SK-N-SH (cell line): ENCODE measurements around the gene PRKCH. TPM values are rescaled to one million over a fixed set of nuclear protein-coding genes. Genes with fewer than 3 reads are reported as not detected.
A peak's percentile ranks its signal among the peaks of the same experiment; 100 is the strongest.

ENCODE experiments used
- CTCF ChIA-PET: fragments of 300-600, 350-600 bp; formaldehyde crosslinking; extraction: SDS; loops from one replicate; lab custom pipeline; 2021; lab: Yijun Ruan, JAX
- POLR2A ChIA-PET: fragments of 350-600 bp; sonication (Branson Sonifier 250); formaldehyde crosslinking; extraction: SDS; loops from one replicate; lab custom pipeline; 2020; ENCODE audit warnings: antibody characterized with exemption, inconsistent platforms; lab: Yijun Ruan, JAX
- DNase-seq: peaks from one replicate; pipeline ENCODE4 v3.0.0; 2012
- H2AFZ ChIP-seq: fragments of 200-600 bp; sonication (generic); 2 replicates; pipeline ENCODE4 v1.8.1; 2016; ENCODE audit warnings: antibody characterized with exemption, mild to moderate bottlenecking, low read depth
- H3F3A ChIP-seq: fragments of 200-600 bp; sonication (generic); replicated peaks from 2 replicates; pipeline ENCODE3; 2016; ENCODE audit warnings: antibody characterized with exemption, mild to moderate bottlenecking; ENCODE audit not compliant: insufficient read depth
- H3K27ac ChIP-seq, 2 experiments: fragments of 200-500 bp in 1 of 2; fragments of 200-600 bp in 1 of 2; sonication (Bioruptor generic) in 1 of 2; sonication (generic), shearing (Covaris generic) in 1 of 2; 2 replicates each; pipeline versions ENCODE4 v1.5.1 to v1.6.1; 2014 to 2016; ENCODE audit warnings: low read depth in 2 of 2, inconsistent platforms in 1 of 2, low read length in 1 of 2, mild to moderate bottlenecking in 1 of 2, mixed read lengths in 1 of 2
- H3K27me3 ChIP-seq: fragments of 200-600 bp; sonication (generic), shearing (Covaris generic); 2 replicates; pipeline ENCODE4 v1.6.1; 2016; ENCODE audit warnings: mixed run types; ENCODE audit not compliant: insufficient read depth
- H3K36me3 ChIP-seq, 2 experiments: fragments of 200-500 bp in 1 of 2; fragments of 200-600 bp in 1 of 2; sonication (Bioruptor generic) in 1 of 2; sonication (generic) in 1 of 2; replicated peaks in 1 of 2; 2 replicates each; pipeline versions ENCODE3 to v1.5.1; 2014 to 2016; ENCODE audit warnings: low read length in 1 of 2, mild to moderate bottlenecking in 1 of 2; ENCODE audit not compliant: insufficient read depth in 2 of 2, control insufficient read depth in 1 of 2
- H3K4me1 ChIP-seq, 2 experiments: fragments of 200-500 bp in 1 of 2; fragments of 200-600 bp in 1 of 2; sonication (Bioruptor generic) in 1 of 2; sonication (generic), shearing (Covaris generic) in 1 of 2; 2 replicates each; pipeline versions ENCODE4 v1.5.1 to v1.6.1; 2014 to 2016; ENCODE audit warnings: low read depth in 1 of 2, low read length in 1 of 2, mixed run types in 1 of 2; ENCODE audit not compliant: insufficient read depth in 2 of 2, control insufficient read depth in 1 of 2
- H3K4me2 ChIP-seq: fragments of 200-600 bp; sonication (generic), shearing (Covaris generic); 2 replicates; pipeline ENCODE4 v1.6.1; 2017; ENCODE audit warnings: mixed run types
- H3K4me3 ChIP-seq, 2 experiments: fragments of 200-500 bp in 1 of 2; fragments of 200-600 bp in 1 of 2; sonication (Bioruptor generic) in 1 of 2; sonication (generic), shearing (Covaris generic) in 1 of 2; 2 replicates each; pipeline versions ENCODE4 v1.5.1 to v1.8.1; 2014 to 2016; ENCODE audit warnings: low read depth in 2 of 2, inconsistent platforms in 1 of 2, low read length in 1 of 2, mild to moderate bottlenecking in 1 of 2, mixed read lengths in 1 of 2, moderate library complexity in 1 of 2
- H3K79me2 ChIP-seq: fragments of 200-600 bp; sonication (generic); 2 replicates; pipeline ENCODE4 v1.8.1; 2017; ENCODE audit warnings: mild to moderate bottlenecking; ENCODE audit not compliant: insufficient read depth
- H3K9ac ChIP-seq: fragments of 200-600 bp; sonication (generic); 2 replicates; pipeline ENCODE4 v1.6.1; 2017; ENCODE audit warnings: mixed run types
- H3K9me2 ChIP-seq: fragments of 200-600 bp; sonication (generic); 2 replicates; pipeline ENCODE4 v1.6.1; 2017; ENCODE audit warnings: mixed run types
- H3K9me3 ChIP-seq: fragments of 200-600 bp; sonication (generic); 2 replicates; pipeline ENCODE4 v1.6.1; 2017; ENCODE audit warnings: mixed run types, mild to moderate bottlenecking, moderate library complexity
- H4K20me1 ChIP-seq: fragments of 200-600 bp; sonication (generic); 2 replicates; pipeline ENCODE4 v1.6.1; 2017; ENCODE audit warnings: mild to moderate bottlenecking, mixed run types; ENCODE audit not compliant: insufficient read depth
- EP300 ChIP-seq, 2 experiments: IDR thresholded peaks; 2 replicates each; pipeline versions ENCODE4 v1.4.0 to v1.6.1; 2012; ENCODE audit warnings: borderline replicate concordance in 1 of 2, low read depth in 1 of 2, low read length in 1 of 2
- FOXM1 ChIP-seq: IDR thresholded peaks from 2 replicates; pipeline ENCODE4 v1.4.0; 2012; ENCODE audit warnings: low read depth, mild to moderate bottlenecking
- GABPA ChIP-seq: IDR thresholded peaks from 2 replicates; pipeline ENCODE4 v1.4.0; 2012; ENCODE audit warnings: low read depth, mild to moderate bottlenecking
- TCF12 ChIP-seq: IDR thresholded peaks from 2 replicates; pipeline ENCODE4 v1.4.0; 2012
- WGBS: methylation state at CpG from one replicate; pipeline ENCODE4 v1.1.6; 2017; ENCODE audit warnings: low lambda C conversion rate; 5-methylcytosine and 5-hydroxymethylcytosine counted together
- polyA plus RNA-seq, 3 experiments: library from polyadenylated mRNA; depleted of rRNA; stranded (reverse); fragments of >200 nt; gene quantifications; 2 replicates each; pipeline ENCODE4 v1.2.3, GENCODE V29; 2012
- TF ChIP-seq, protein P1 (sequence below): fragments of 200-600 bp; sonication (generic); IDR thresholded peaks from 2 replicates; pipeline ENCODE4 v1.6.1; 2017; ENCODE audit warnings: antibody characterized with exemption, mild to moderate bottlenecking, moderate library complexity
- TF ChIP-seq, protein P2 (sequence below): IDR thresholded peaks from 2 replicates; pipeline ENCODE4 v1.4.0; 2012; ENCODE audit warnings: low read depth, borderline replicate concordance
- TF ChIP-seq, protein P3 (sequence below): IDR thresholded peaks from 2 replicates; pipeline ENCODE4 v1.6.1; 2012; ENCODE audit warnings: mild to moderate bottlenecking, low read depth, low read length, moderate library complexity
- TF ChIP-seq, protein P4 (sequence below): IDR thresholded peaks from 2 replicates; pipeline ENCODE4 v1.4.0; 2012; ENCODE audit warnings: low read depth, borderline replicate concordance

Gene PRKCH
- polyA plus RNA-seq, 1 of the 3 experiments (the other 2 are of a cell fraction) = 4.2 TPM

DNA sequence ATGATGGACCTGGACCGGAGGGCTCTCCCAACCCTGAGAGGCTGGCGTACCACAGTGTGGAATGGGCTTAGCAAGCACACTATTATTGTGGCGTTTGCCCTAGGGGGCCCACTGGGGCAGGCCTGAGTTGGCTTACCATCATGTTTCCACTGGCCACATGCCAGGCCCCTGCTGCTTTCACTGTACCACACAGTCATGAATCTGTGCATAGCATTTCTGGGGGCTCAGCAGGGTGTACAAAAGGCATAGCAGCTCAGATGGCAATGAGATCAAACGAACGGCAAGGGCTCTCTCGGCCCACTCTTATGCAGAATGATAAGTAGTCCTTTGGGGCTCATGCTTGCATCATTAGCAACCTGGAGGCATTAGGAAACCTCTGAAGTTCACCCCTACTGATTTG lies 236.9 kb downstream of the PRKCH start:
- peaks cover 36 to 39% of the 10 kb centered on the region in 2 experiments for H3K4me1 ChIP-seq
- H4K20me1 ChIP-seq = no peaks in the 10 kb centered on the region
- H3K9me3 ChIP-seq = no peaks in the 10 kb centered on the region
- H3K79me2 ChIP-seq = no peaks in the 10 kb centered on the region
- no peak overlapping the region for H3K9ac ChIP-seq
- TF ChIP-seq EP300 (IDR thresholded peaks at IDR 0.05; ENCODE audit: borderline replicate concordance in 1 of 2, low read depth in 1 of 2, low read length in 1 of 2) = no peak
- no peaks in the 10 kb centered on the region for H3K9me2 ChIP-seq
- POLR2A ChIA-PET = no interaction called here
- no peak overlapping the region for H3K4me3 ChIP-seq
- CTCF ChIA-PET = interaction anchor here (0.8 kb wide), 1 partner anchor 91 kb away, joined by 3 read pairs; no protein-coding TSS in a partner anchor
- H3F3A ChIP-seq = peaks cover 31% of the 10 kb centered on the region
- no peak overlapping the region for H2AFZ ChIP-seq
- 100% methylated on average over 2 of the region's 6 CpGs for WGBS
- no peak for DNase-seq
- H3K4me2 ChIP-seq = no peak overlapping the region
- H3K27me3 ChIP-seq = no peaks in the 10 kb centered on the region
- H3K36me3 ChIP-seq = no peaks in the 10 kb centered on the region
- H3K27ac ChIP-seq = no peak overlapping the region

DNA sequence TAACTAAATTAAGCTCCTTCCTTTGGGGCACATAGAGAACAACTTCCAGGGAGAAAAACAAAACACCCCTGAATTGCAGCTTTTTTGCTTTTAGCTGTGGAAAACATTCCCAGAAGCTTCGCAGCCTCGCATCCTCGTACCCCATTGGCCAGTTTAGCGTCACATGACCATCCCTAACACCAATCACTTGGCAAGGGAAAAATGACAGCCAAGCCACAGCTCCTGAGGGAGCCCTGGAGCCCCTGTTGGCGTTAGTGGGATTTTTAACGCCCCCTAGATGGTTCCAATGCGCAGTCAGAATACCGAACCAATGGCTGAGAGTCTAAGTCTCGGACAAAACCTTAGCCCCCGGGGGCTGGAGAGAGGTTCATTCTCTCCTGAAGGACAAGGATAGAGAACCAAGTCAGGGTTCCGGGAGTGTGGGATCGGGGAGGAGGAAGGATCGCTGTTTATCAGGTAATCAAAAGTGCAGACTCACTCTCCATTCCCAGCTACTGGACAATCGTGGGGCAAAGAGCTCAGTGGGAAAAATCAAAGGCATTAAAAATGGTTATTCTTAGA lies 238.3 kb downstream of the PRKCH start:
- no peaks in the 10 kb centered on the region for H3K9me2 ChIP-seq
- POLR2A ChIA-PET = no interaction called here
- peak; percentile 40 for DNase-seq
- H2AFZ ChIP-seq = no peak overlapping the region
- TF ChIP-seq, protein P1, sequence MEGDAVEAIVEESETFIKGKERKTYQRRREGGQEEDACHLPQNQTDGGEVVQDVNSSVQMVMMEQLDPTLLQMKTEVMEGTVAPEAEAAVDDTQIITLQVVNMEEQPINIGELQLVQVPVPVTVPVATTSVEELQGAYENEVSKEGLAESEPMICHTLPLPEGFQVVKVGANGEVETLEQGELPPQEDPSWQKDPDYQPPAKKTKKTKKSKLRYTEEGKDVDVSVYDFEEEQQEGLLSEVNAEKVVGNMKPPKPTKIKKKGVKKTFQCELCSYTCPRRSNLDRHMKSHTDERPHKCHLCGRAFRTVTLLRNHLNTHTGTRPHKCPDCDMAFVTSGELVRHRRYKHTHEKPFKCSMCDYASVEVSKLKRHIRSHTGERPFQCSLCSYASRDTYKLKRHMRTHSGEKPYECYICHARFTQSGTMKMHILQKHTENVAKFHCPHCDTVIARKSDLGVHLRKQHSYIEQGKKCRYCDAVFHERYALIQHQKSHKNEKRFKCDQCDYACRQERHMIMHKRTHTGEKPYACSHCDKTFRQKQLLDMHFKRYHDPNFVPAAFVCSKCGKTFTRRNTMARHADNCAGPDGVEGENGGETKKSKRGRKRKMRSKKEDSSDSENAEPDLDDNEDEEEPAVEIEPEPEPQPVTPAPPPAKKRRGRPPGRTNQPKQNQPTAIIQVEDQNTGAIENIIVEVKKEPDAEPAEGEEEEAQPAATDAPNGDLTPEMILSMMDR = no peak
- TF ChIP-seq, protein P2, sequence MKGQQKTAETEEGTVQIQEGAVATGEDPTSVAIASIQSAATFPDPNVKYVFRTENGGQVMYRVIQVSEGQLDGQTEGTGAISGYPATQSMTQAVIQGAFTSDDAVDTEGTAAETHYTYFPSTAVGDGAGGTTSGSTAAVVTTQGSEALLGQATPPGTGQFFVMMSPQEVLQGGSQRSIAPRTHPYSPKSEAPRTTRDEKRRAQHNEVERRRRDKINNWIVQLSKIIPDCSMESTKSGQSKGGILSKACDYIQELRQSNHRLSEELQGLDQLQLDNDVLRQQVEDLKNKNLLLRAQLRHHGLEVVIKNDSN = peak; percentile 68; the same call in 1 of the 2 replicates
- H3K9ac ChIP-seq = no peak overlapping the region
- no peaks in the 10 kb centered on the region for H3K36me3 ChIP-seq
- no peaks in the 10 kb centered on the region for H3K79me2 ChIP-seq
- no peaks in the 10 kb centered on the region for H3K9me3 ChIP-seq
- no peak overlapping the region for H3K4me3 ChIP-seq
- no peak overlapping the region for H3K4me2 ChIP-seq
- peak overlapping the region; percentile 53 to 97; a peak in 3 of 4 replicates for H3K27ac ChIP-seq
- no peaks in the 10 kb centered on the region for H3K27me3 ChIP-seq
- H3K4me1 ChIP-seq = peaks cover 40 to 50% of the 10 kb centered on the region in 2 experiments
- H3F3A ChIP-seq = peaks cover 35% of the 10 kb centered on the region
- 85% methylated on average over 14 of the region's 14 CpGs for WGBS
- CTCF ChIA-PET = interaction anchor here (0.7 to 1.2 kb wide), 3 partner anchors 9 to 36 kb away, joined by 3 to 5 read pairs (median 3); no protein-coding TSS in a partner anchor
- no peaks in the 10 kb centered on the region for H4K20me1 ChIP-seq

DNA sequence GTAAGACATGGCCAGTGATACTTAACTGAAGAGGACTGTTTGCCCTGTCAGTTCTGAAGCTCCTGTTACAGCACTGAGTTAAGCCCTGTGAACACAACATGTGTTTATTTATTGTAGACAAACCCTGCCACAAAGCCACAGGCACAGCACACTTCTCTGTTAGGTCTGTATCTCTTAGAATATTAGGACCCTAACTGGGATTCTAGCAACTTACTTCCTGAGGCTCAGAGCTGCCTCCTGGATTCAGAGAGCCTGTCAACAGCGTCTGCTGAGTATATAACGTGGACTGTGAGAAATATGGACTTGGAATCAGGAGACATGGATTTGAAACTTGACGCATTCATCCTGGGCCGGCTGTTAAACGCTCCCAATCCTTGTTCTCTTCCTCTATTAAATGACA lies 238.9 kb downstream of the PRKCH start:
- POLR2A ChIA-PET = no interaction called here
- TF ChIP-seq FOXM1 (no peak), GABPA (no peak), TCF12 (no peak)
- TF ChIP-seq, protein P3, sequence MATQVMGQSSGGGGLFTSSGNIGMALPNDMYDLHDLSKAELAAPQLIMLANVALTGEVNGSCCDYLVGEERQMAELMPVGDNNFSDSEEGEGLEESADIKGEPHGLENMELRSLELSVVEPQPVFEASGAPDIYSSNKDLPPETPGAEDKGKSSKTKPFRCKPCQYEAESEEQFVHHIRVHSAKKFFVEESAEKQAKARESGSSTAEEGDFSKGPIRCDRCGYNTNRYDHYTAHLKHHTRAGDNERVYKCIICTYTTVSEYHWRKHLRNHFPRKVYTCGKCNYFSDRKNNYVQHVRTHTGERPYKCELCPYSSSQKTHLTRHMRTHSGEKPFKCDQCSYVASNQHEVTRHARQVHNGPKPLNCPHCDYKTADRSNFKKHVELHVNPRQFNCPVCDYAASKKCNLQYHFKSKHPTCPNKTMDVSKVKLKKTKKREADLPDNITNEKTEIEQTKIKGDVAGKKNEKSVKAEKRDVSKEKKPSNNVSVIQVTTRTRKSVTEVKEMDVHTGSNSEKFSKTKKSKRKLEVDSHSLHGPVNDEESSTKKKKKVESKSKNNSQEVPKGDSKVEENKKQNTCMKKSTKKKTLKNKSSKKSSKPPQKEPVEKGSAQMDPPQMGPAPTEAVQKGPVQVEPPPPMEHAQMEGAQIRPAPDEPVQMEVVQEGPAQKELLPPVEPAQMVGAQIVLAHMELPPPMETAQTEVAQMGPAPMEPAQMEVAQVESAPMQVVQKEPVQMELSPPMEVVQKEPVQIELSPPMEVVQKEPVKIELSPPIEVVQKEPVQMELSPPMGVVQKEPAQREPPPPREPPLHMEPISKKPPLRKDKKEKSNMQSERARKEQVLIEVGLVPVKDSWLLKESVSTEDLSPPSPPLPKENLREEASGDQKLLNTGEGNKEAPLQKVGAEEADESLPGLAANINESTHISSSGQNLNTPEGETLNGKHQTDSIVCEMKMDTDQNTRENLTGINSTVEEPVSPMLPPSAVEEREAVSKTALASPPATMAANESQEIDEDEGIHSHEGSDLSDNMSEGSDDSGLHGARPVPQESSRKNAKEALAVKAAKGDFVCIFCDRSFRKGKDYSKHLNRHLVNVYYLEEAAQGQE = no peak
- TF ChIP-seq, protein P4, sequence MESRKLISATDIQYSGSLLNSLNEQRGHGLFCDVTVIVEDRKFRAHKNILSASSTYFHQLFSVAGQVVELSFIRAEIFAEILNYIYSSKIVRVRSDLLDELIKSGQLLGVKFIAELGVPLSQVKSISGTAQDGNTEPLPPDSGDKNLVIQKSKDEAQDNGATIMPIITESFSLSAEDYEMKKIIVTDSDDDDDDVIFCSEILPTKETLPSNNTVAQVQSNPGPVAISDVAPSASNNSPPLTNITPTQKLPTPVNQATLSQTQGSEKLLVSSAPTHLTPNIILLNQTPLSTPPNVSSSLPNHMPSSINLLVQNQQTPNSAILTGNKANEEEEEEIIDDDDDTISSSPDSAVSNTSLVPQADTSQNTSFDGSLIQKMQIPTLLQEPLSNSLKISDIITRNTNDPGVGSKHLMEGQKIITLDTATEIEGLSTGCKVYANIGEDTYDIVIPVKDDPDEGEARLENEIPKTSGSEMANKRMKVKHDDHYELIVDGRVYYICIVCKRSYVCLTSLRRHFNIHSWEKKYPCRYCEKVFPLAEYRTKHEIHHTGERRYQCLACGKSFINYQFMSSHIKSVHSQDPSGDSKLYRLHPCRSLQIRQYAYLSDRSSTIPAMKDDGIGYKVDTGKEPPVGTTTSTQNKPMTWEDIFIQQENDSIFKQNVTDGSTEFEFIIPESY = no peak
- TF ChIP-seq, protein P1 = no peak

More for the DNA sequence above, 238.9 kb downstream of the PRKCH start:
- Histone ChIP-seq H3K79me2 (no peaks in the 10 kb centered on the region), H3K27ac (peak overlapping the region; percentile 53 to 97), H3F3A (peaks cover 41% of the 10 kb centered on the region), H3K27me3 (no peaks in the 10 kb centered on the region), H2AFZ (no peak overlapping the region), H3K4me1 (peaks cover 44 to 52% of the 10 kb centered on the region in 2 experiments), H3K9me3 (no peaks in the 10 kb centered on the region), H3K4me2 (no peak overlapping the region), H4K20me1 (no peaks in the 10 kb centered on the region), H3K4me3 (no peak overlapping the region), H3K9ac (no peak overlapping the region), H3K9me2 (no peaks in the 10 kb centered on the region), H3K36me3 (no peaks in the 10 kb centered on the region)
- CTCF ChIA-PET = interaction anchor here (0.7 to 0.8 kb wide), 2 partner anchors 22 to 37 kb away, joined by 3 read pairs; no protein-coding TSS in a partner anchor
- DNase-seq = no peak
- 60% methylated on average over 5 of the region's 5 CpGs for WGBS
